ENCODE data around the gene PLXNB2.

DNA sequence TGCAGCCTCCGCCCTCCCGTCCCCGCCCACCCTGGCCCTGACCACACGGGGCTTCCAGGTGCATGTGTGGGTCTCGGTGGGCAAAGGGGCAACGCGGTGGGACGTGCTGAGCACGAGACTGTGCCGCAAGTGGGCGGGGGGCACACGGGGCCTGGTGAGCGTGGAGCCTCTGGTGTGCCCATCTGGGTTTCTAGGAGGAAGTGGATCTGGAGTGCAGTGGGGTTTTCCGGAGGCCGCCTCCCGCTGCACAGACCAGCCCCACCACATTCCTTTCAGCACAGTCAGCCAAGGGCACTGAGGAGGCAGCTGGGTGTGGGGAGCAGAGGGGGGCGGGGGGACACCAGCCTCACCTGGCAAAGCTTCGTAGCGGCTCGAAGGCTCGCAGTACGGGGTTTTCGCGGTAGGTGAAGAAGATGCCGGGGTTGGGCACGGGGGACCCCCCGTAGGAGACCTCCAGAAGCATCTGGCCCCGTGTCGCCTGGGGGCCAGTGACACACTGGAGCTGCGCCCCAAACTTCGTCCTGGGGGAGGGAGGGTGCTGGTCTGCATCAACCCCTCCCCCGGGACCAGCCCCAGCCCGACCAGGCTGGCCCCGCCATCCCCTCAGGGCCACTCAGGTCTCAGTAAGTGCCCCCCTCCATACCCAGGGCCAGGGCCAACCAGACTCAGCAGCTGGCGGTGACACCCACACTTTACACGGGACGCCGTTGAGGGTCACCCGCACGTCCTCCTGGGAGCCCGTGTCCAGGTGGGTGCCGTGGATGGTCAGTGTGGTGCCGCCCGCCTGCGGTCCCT is 24.9 kb downstream of the PLXNB2 start:
- TF ChIP-seq MXI1 (IDR thresholded peaks at IDR 0.05; ENCODE audit: borderline replicate concordance, low read depth, low read length) (no peak), POLR2A (IDR thresholded peaks at IDR 0.05; ENCODE audit: low read depth, low read length) (no peak), SMC3 (IDR thresholded peaks at IDR 0.05; ENCODE audit: low read depth, low read length) (no peak), RFX5 (IDR thresholded peaks at IDR 0.05; ENCODE audit: low read depth, low read length) (no peak), RCOR1 (IDR thresholded peaks at IDR 0.05; ENCODE audit: insufficient replicate concordance, low read length) (no peak), RAD21 (IDR thresholded peaks at IDR 0.05; ENCODE audit: low read length) (no peak), CEBPB (IDR thresholded peaks at IDR 0.05; ENCODE audit: low read depth, low read length) (no peak)
- TF ChIP-seq, protein P1, sequence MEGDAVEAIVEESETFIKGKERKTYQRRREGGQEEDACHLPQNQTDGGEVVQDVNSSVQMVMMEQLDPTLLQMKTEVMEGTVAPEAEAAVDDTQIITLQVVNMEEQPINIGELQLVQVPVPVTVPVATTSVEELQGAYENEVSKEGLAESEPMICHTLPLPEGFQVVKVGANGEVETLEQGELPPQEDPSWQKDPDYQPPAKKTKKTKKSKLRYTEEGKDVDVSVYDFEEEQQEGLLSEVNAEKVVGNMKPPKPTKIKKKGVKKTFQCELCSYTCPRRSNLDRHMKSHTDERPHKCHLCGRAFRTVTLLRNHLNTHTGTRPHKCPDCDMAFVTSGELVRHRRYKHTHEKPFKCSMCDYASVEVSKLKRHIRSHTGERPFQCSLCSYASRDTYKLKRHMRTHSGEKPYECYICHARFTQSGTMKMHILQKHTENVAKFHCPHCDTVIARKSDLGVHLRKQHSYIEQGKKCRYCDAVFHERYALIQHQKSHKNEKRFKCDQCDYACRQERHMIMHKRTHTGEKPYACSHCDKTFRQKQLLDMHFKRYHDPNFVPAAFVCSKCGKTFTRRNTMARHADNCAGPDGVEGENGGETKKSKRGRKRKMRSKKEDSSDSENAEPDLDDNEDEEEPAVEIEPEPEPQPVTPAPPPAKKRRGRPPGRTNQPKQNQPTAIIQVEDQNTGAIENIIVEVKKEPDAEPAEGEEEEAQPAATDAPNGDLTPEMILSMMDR (conservative IDR thresholded peaks at IDR 0.05; ENCODE audit: low read depth, low read length), result no peak
- TF ChIP-seq, protein P2, sequence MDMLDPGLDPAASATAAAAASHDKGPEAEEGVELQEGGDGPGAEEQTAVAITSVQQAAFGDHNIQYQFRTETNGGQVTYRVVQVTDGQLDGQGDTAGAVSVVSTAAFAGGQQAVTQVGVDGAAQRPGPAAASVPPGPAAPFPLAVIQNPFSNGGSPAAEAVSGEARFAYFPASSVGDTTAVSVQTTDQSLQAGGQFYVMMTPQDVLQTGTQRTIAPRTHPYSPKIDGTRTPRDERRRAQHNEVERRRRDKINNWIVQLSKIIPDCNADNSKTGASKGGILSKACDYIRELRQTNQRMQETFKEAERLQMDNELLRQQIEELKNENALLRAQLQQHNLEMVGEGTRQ (IDR thresholded peaks at IDR 0.05; ENCODE audit: low read depth, low read length), result no peak
